ENCODE measurements around the gene HID1. TPM values are rescaled to one million over a fixed set of nuclear protein-coding genes. Genes with fewer than 3 reads are reported as not detected.

Gene HID1
- polyA plus RNA-seq, 1 donor from 2014 or later, result 26.6 TPM

DNA sequence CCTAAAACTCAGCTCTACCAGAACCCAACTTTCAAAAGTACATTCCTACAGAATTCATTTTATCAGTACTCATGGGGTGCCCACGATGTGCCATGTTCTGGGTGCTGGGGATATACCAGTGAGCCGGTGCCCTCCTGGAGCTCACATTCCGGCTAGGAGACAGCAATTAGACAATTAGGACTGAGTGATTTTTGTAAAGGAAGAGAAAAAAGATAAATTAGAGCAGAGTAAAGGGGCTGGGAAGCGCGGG, 39.5 kb upstream of the HID1 start:
- Histone ChIP-seq H3K36me3 (ENCODE audit: insufficient read depth, low read length) (no peaks in the 10 kb centered on the region), H2AFZ (ENCODE audit: low read depth, low read length) (peak overlapping the region; percentile 90), H3K9me3 (ENCODE audit: low read length) (no peaks in the 10 kb centered on the region), H3F3A (ENCODE audit: insufficient read depth, low read length, poor library complexity, severe bottlenecking) (peaks cover 4% of the 10 kb centered on the region), H3K4me3 (ENCODE audit: low read length) (peak overlapping the region; percentile 71), H3K79me2 (replicated peaks; ENCODE audit: insufficient read depth, low read length) (peaks cover 6% of the 10 kb centered on the region), H3K9ac (ENCODE audit: low read length) (peak overlapping the region; percentile 83), H3K4me2 (ENCODE audit: low read length) (peak overlapping the region; percentile 94), H3K27ac (ENCODE audit: low read length) (peak overlapping the region; percentile 92), H3K27me3 (ENCODE audit: insufficient read depth, low read depth, low read length) (no peaks in the 10 kb centered on the region), H3K9me2 (ENCODE audit: insufficient read depth, low read length) (no peaks in the 10 kb centered on the region), H4K20me1 (ENCODE audit: insufficient read depth) (no peaks in the 10 kb centered on the region)
- TF ChIP-seq EP300 (conservative IDR thresholded peaks at IDR 0.05; ENCODE audit: poor library complexity, severe bottlenecking) (no peak), TAF1 (IDR thresholded peaks at IDR 0.05; ENCODE audit: low read depth) (no peak), MXI1 (conservative IDR thresholded peaks at IDR 0.05; ENCODE audit: poor library complexity, severe bottlenecking) (no peak), POLR2AphosphoS5 (IDR thresholded peaks at IDR 0.05) (no peak), EZH2 (IDR thresholded peaks at IDR 0.05; ENCODE audit: borderline replicate concordance, insufficient read depth, low read length, poor library complexity, severe bottlenecking) (no peak), RAD21 (conservative IDR thresholded peaks at IDR 0.05) (no peak), SMC3 (conservative IDR thresholded peaks at IDR 0.05; ENCODE audit: poor library complexity) (no peak)
- TF ChIP-seq, protein P1, sequence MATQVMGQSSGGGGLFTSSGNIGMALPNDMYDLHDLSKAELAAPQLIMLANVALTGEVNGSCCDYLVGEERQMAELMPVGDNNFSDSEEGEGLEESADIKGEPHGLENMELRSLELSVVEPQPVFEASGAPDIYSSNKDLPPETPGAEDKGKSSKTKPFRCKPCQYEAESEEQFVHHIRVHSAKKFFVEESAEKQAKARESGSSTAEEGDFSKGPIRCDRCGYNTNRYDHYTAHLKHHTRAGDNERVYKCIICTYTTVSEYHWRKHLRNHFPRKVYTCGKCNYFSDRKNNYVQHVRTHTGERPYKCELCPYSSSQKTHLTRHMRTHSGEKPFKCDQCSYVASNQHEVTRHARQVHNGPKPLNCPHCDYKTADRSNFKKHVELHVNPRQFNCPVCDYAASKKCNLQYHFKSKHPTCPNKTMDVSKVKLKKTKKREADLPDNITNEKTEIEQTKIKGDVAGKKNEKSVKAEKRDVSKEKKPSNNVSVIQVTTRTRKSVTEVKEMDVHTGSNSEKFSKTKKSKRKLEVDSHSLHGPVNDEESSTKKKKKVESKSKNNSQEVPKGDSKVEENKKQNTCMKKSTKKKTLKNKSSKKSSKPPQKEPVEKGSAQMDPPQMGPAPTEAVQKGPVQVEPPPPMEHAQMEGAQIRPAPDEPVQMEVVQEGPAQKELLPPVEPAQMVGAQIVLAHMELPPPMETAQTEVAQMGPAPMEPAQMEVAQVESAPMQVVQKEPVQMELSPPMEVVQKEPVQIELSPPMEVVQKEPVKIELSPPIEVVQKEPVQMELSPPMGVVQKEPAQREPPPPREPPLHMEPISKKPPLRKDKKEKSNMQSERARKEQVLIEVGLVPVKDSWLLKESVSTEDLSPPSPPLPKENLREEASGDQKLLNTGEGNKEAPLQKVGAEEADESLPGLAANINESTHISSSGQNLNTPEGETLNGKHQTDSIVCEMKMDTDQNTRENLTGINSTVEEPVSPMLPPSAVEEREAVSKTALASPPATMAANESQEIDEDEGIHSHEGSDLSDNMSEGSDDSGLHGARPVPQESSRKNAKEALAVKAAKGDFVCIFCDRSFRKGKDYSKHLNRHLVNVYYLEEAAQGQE (IDR thresholded peaks at IDR 0.05; ENCODE audit: borderline replicate concordance), result no peak
- TF ChIP-seq, protein P2, sequence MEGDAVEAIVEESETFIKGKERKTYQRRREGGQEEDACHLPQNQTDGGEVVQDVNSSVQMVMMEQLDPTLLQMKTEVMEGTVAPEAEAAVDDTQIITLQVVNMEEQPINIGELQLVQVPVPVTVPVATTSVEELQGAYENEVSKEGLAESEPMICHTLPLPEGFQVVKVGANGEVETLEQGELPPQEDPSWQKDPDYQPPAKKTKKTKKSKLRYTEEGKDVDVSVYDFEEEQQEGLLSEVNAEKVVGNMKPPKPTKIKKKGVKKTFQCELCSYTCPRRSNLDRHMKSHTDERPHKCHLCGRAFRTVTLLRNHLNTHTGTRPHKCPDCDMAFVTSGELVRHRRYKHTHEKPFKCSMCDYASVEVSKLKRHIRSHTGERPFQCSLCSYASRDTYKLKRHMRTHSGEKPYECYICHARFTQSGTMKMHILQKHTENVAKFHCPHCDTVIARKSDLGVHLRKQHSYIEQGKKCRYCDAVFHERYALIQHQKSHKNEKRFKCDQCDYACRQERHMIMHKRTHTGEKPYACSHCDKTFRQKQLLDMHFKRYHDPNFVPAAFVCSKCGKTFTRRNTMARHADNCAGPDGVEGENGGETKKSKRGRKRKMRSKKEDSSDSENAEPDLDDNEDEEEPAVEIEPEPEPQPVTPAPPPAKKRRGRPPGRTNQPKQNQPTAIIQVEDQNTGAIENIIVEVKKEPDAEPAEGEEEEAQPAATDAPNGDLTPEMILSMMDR (IDR thresholded peaks at IDR 0.05; ENCODE audit: poor library complexity, severe bottlenecking), result no peak

DNA sequence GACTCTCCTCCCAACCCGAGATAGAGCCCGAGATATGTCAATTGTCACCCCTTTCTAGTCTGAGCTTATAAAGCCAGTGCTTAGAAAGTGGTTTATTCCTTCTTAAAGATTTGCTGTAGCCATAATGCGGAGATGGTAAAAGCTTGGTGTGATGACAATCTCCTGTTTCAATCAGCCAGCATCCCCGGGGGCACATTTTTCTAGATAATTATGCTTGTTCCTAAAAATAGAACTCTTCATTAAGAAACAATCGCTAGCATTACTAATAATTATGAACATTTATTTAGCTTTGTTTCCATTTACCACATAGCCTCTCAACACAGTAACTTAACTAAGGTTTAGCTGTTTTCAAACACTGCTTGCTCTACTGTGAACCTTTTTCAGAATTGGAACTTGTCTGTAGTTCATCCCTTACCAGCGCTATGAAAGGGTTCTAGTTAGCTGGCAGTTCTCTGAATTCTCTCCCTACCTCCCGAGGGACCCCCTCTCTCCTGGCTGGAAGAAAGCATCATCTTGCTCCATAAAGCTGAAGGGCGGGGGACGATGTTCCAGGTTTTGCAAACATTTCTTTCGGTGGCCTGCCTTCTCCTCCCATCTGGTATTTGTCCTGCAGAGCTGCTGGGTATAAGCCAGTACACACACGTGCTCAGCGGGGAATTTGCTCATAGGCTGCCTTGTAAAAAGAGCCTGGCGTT, 39.0 kb upstream of the HID1 start:
- H3K27me3 ChIP-seq (ENCODE audit: insufficient read depth, low read depth, low read length), result no peaks in the 10 kb centered on the region
- H3K9me2 ChIP-seq (ENCODE audit: insufficient read depth, low read length), result no peaks in the 10 kb centered on the region
- peak overlapping the region; percentile 90 for H2AFZ ChIP-seq (ENCODE audit: low read depth, low read length)
- peaks cover 4% of the 10 kb centered on the region for H3F3A ChIP-seq (ENCODE audit: insufficient read depth, low read length, poor library complexity, severe bottlenecking)
- no peaks in the 10 kb centered on the region for H3K36me3 ChIP-seq (ENCODE audit: insufficient read depth, low read length)
- no peaks in the 10 kb centered on the region for H4K20me1 ChIP-seq (ENCODE audit: insufficient read depth)
- H3K27ac ChIP-seq (ENCODE audit: low read length), result peak overlapping the region; percentile 92
- no peaks in the 10 kb centered on the region for H3K9me3 ChIP-seq (ENCODE audit: low read length)
- H3K79me2 ChIP-seq (replicated peaks; ENCODE audit: insufficient read depth, low read length), result peaks cover 6% of the 10 kb centered on the region
- peak overlapping the region; percentile 83 for H3K9ac ChIP-seq (ENCODE audit: low read length)
- peak overlapping the region; percentile 94 for H3K4me2 ChIP-seq (ENCODE audit: low read length)
- TF ChIP-seq SMC3 (conservative IDR thresholded peaks at IDR 0.05; ENCODE audit: poor library complexity) (no peak), EP300 (conservative IDR thresholded peaks at IDR 0.05; ENCODE audit: poor library complexity, severe bottlenecking) (no peak), EZH2 (IDR thresholded peaks at IDR 0.05; ENCODE audit: borderline replicate concordance, insufficient read depth, low read length, poor library complexity, severe bottlenecking) (no peak), RAD21 (conservative IDR thresholded peaks at IDR 0.05) (no peak), POLR2AphosphoS5 (IDR thresholded peaks at IDR 0.05) (no peak), MXI1 (conservative IDR thresholded peaks at IDR 0.05; ENCODE audit: poor library complexity, severe bottlenecking) (no peak), TAF1 (IDR thresholded peaks at IDR 0.05; ENCODE audit: low read depth) (no peak)
- TF ChIP-seq, protein P1 (IDR thresholded peaks at IDR 0.05; ENCODE audit: borderline replicate concordance), result no peak
- TF ChIP-seq, protein P2 (IDR thresholded peaks at IDR 0.05; ENCODE audit: poor library complexity, severe bottlenecking), result no peak
- H3K4me3 ChIP-seq (ENCODE audit: low read length), result peak overlapping the region; percentile 71

All from neural cell (in vitro differentiated cells).